GM12878 (cell line): ENCODE results near the gene PRRT4. TPM values are rescaled to one million over a fixed set of nuclear protein-coding genes. Genes with fewer than 3 reads are reported as not detected.

Experiments used
- ASH2L ChIP-seq: fragments of 300-600, 200-600 bp; sonication (generic); IDR thresholded peaks from 2 replicates; pipeline ENCODE4 v1.6.1; 2017; ENCODE audit warnings: low read depth, mild to moderate bottlenecking, borderline replicate concordance
- CBX5 ChIP-seq: sonication (generic); IDR thresholded peaks from 2 replicates; pipeline ENCODE4 v1.6.1; 2016; ENCODE audit warnings: low read depth, moderate library complexity, mild to moderate bottlenecking, inconsistent platforms
- HCFC1 ChIP-seq: fragments of 150-350 bp; IDR thresholded peaks from 2 replicates; pipeline ENCODE4 v1.6.1; 2014; ENCODE audit warnings: low read length
- IKZF2 ChIP-seq, 2 experiments: fragments of 450-650 bp; IDR thresholded peaks; 2 replicates each; pipeline ENCODE4 v1.6.1; 2017; ENCODE audit warnings: mild to moderate bottlenecking in 2 of 2, moderate library complexity in 2 of 2
- JUNB ChIP-seq: IDR thresholded peaks from 2 replicates; pipeline ENCODE4 v1.6.1; 2016; ENCODE audit warnings: antibody characterized with exemption, mild to moderate bottlenecking
- MYC ChIP-seq: IDR thresholded peaks from 2 replicates; pipeline ENCODE4 v1.6.1; 2011; ENCODE audit warnings: mild to moderate bottlenecking, low read length, moderate library complexity, inconsistent platforms; ENCODE audit not compliant: insufficient read depth, insufficient replicate concordance, insufficient read length, severe bottlenecking
- NR2C1 ChIP-seq: fragments of 450-650 bp; IDR thresholded peaks from 2 replicates; pipeline ENCODE4 v1.6.1; 2017; ENCODE audit warnings: antibody characterized with exemption, mild to moderate bottlenecking, moderate library complexity
- RCOR1 ChIP-seq: conservative IDR thresholded peaks from 2 replicates; pipeline ENCODE4 v1.6.1; 2012; ENCODE audit warnings: low read depth, low read length, improper control_type of control experiment
- ZNF592 ChIP-seq: fragments of 450-650 bp; IDR thresholded peaks from 2 replicates; pipeline ENCODE4 v1.6.1; 2017; ENCODE audit warnings: mild to moderate bottlenecking, moderate library complexity
- polyA plus RNA-seq, 11 experiments: library from polyadenylated mRNA; depleted of rRNA in 4 of 11; unstranded in 6 of 11; stranded (reverse) in 5 of 11; fragments of >200 nt; fragmentation: Nextera tagmentation in 4 of 11; fragmentation: Illumina TruSeq in 1 of 11; extraction: Ambion mirVana in 4 of 11; extraction: Trizol in 1 of 11; gene quantifications; 1 replicate in 1 of 11; 2 replicates in 10 of 11; pipeline versions ENCODE4 v1.2.1 to v1.2.3, GENCODE V29; 2011 to 2016; ENCODE audit warnings: inconsistent platforms in 2 of 11, missing spikeins in 2 of 11, low read depth in 1 of 11
- total RNA-seq, 4 experiments: library from RNA; depleted of rRNA in 3 of 4; stranded (reverse); fragments of >200 nt in 3 of 4; fragmentation: Illumina TruSeq in 1 of 4; extraction: Trizol in 1 of 4; gene quantifications; 2 replicates each; pipeline versions ENCODE4 v1.2.1 to v1.2.3, GENCODE V29; 2013 to 2021
- TF ChIP-seq, protein P1 (sequence below): IDR thresholded peaks from 2 replicates; pipeline ENCODE4 v1.6.1; 2012; ENCODE audit warnings: low read length, inconsistent platforms
- TF ChIP-seq, protein P2 (sequence below): IDR thresholded peaks from 2 replicates; pipeline ENCODE4 v1.6.1; 2011; ENCODE audit warnings: mild to moderate bottlenecking, low read depth, low read length, moderate library complexity; ENCODE audit not compliant: insufficient replicate concordance

The PRRT4 gene
- total and polyA plus RNA-seq, 10 of the 15 experiments (the other 5 are each of a cell fraction or from before 2014, with no cell fraction given), result not detected

GRCh38 chr7:128402356-128402755 is 40.9 kb upstream of the PRRT4 start (continued):
- TF ChIP-seq RCOR1 (no peak), CBX5 (no peak), IKZF2 (IDR thresholded peaks at IDR 0.05) (no peak), JUNB (no peak), ZNF592 (no peak), MYC (no peak), HCFC1 (no peak), NR2C1 (no peak), ASH2L (no peak)
- TF ChIP-seq, protein P1, sequence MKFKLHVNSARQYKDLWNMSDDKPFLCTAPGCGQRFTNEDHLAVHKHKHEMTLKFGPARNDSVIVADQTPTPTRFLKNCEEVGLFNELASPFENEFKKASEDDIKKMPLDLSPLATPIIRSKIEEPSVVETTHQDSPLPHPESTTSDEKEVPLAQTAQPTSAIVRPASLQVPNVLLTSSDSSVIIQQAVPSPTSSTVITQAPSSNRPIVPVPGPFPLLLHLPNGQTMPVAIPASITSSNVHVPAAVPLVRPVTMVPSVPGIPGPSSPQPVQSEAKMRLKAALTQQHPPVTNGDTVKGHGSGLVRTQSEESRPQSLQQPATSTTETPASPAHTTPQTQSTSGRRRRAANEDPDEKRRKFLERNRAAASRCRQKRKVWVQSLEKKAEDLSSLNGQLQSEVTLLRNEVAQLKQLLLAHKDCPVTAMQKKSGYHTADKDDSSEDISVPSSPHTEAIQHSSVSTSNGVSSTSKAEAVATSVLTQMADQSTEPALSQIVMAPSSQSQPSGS, result no peak
- TF ChIP-seq, protein P2, sequence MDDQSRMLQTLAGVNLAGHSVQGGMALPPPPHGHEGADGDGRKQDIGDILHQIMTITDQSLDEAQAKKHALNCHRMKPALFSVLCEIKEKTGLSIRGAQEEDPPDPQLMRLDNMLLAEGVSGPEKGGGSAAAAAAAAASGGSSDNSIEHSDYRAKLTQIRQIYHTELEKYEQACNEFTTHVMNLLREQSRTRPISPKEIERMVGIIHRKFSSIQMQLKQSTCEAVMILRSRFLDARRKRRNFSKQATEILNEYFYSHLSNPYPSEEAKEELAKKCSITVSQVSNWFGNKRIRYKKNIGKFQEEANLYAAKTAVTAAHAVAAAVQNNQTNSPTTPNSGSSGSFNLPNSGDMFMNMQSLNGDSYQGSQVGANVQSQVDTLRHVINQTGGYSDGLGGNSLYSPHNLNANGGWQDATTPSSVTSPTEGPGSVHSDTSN, result no peak
